Naive thymus-derived CD8-positive, alpha-beta T cell (primary cell): ENCODE measurements around the gene NR6A1. TPM values are rescaled to one million over a fixed set of nuclear protein-coding genes. Genes with fewer than 3 reads are reported as not detected.

Experiments used
- ATAC-seq, 2 donors: fragments of 150-1000 bp; cut with Tn5 transposase in 1 of 2; sonication (Bioruptor Pico), chemical (Tn5 transposase) in 1 of 2; 1 replicate in 1 of 2; 2 replicates in 1 of 2; pipeline ENCODE4 v1.10.0; 2021; ENCODE audit warnings: mild to moderate bottlenecking in 2 of 2, moderate library complexity in 2 of 2
- POLR2A ChIA-PET: fragments of 350-600 bp; sonication (Branson Sonifier 250); formaldehyde crosslinking; loops from one replicate; lab custom pipeline; 2021; ENCODE audit warnings: antibody characterized with exemption; lab: Charles Lee
- DNase-seq, 10 donors: peaks; one replicate each; pipeline versions ENCODE4 v3.0.0 to v3.0.0-alpha.2; 2020 to 2022
- H3K27ac Mint-ChIP-seq, 10 donors: one replicate each; pipeline ENCODE4 v1.8.0; 2020 to 2022; ENCODE audit warnings: mild to moderate bottlenecking in 10 of 10, mixed read lengths in 10 of 10, moderate library complexity in 4 of 10, inconsistent platforms in 1 of 10
- H3K27me3 Mint-ChIP-seq, 5 donors: one replicate each; pipeline ENCODE4 v1.8.0; 2021 to 2022; ENCODE audit warnings: mixed read lengths in 5 of 5
- H3K36me3 Mint-ChIP-seq, 3 donors: one replicate each; pipeline ENCODE4 v1.8.0; 2020 to 2022; ENCODE audit warnings: mixed read lengths in 3 of 3, mild to moderate bottlenecking in 2 of 3, inconsistent platforms in 1 of 3
- H3K4me1 Mint-ChIP-seq, 4 donors: one replicate each; pipeline ENCODE4 v1.8.0; 2021 to 2022; ENCODE audit warnings: mixed read lengths in 4 of 4
- H3K4me3 Mint-ChIP-seq, 10 donors: one replicate each; pipeline ENCODE4 v1.8.0; 2020 to 2022; ENCODE audit warnings: mild to moderate bottlenecking in 10 of 10, mixed read lengths in 10 of 10, moderate library complexity in 6 of 10, inconsistent platforms in 1 of 10
- H3K9me3 Mint-ChIP-seq, 9 donors: one replicate each; pipeline ENCODE4 v1.8.0; 2020 to 2022; ENCODE audit warnings: mixed read lengths in 9 of 9, mild to moderate bottlenecking in 3 of 9, inconsistent platforms in 1 of 9, moderate library complexity in 1 of 9
- polyA plus RNA-seq, 3 donors: library from polyadenylated mRNA; unstranded; fragments of 300-500 nt; fragmentation: Illumina TruSeq; gene quantifications; one replicate each; pipeline ENCODE4 v1.2.3, GENCODE V29; 2021
- total RNA-seq, 8 experiments: library from RNA in 2 of 8; stranded (reverse) in 2 of 8; gene quantifications; one replicate each; pipeline ENCODE4 v1.2.3 and lab custom pipeline; 2021 to 2026

NR6A1 gene
- total and polyA plus RNA-seq, 5 experiments from 2014 or later, result 0.05 TPM; not detected in 4

- Mint-ChIP-seq H3K4me3 (no peak overlapping the region), H3K4me1 (peaks cover 7 to 51% (median 27%) of the 10 kb centered on the region in 4 donors), H3K27me3 (peaks cover 0 to 4% (median 0%) of the 10 kb centered on the region in 5 donors), H3K9me3 (no peaks in the 10 kb centered on the region), H3K27ac (peak overlapping the region in 1 of 10 donors; percentile 35), H3K36me3 (no peaks in the 10 kb centered on the region)
- POLR2A ChIA-PET, result no interaction called here
- DNase-seq (no peak), ATAC-seq (no peak)
Observed at GRCh38 chr9:124662561-124662960, 108.5 kb downstream of the NR6A1 start.

- H3K27ac Mint-ChIP-seq, result peak overlapping the region in 3 of 10 donors; percentile 1 to 25 (median 15)
- H3K9me3 Mint-ChIP-seq, result no peaks in the 10 kb centered on the region
- peaks cover 7 to 54% (median 33%) of the 10 kb centered on the region in 4 donors for H3K4me1 Mint-ChIP-seq
- peaks cover 0 to 4% (median 0%) of the 10 kb centered on the region in 5 donors for H3K27me3 Mint-ChIP-seq
- no peak for ATAC-seq
- no peak for DNase-seq
- H3K36me3 Mint-ChIP-seq, result no peaks in the 10 kb centered on the region
- peak overlapping the region in 9 of 10 donors; percentile 29 to 79 (median 54) for H3K4me3 Mint-ChIP-seq
- POLR2A ChIA-PET, result no interaction called here
Observed at GRCh38 chr9:124661271-124661670, 109.8 kb downstream of the NR6A1 start.

DNA sequence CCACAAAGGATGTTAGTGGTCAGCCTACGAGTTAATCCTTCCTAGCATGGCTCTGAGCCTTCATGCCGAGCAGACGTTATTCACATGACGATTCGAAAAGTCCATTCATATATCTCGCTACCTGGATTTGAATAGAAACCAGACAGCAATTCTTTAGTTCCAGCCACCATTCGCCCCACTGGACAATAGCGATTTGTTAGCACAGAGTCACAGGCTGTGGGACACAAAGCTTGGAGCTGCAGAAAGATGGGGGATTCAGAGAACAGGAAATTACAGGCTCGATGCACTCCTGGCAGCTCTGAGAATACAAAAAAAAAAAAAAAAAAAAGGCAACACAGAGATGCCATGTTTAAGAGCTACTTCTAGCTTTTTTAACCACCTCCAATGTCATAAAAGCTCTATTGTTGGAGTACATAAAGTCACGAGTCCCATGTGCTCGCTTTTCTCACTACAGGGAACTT is 110.7 kb downstream of the NR6A1 start:
- ATAC-seq (no peak), DNase-seq (peak in 4 of 10 donors; percentile 1 to 24 (median 17))
- Mint-ChIP-seq H3K4me1 (peaks cover 7 to 52% (median 33%) of the 10 kb centered on the region in 4 donors), H3K27ac (peak overlapping the region; percentile 71 to 94 (median 84)), H3K4me3 (peak overlapping the region; percentile 89 to 99 (median 95)), H3K9me3 (no peaks in the 10 kb centered on the region), H3K27me3 (peaks cover 0 to 4% (median 0%) of the 10 kb centered on the region in 5 donors), H3K36me3 (no peaks in the 10 kb centered on the region)
- POLR2A ChIA-PET, result interaction anchor here (0.7 kb wide), 1 partner anchor 879 kb away, joined by 7 read pairs; no protein-coding TSS in a partner anchor

DNA sequence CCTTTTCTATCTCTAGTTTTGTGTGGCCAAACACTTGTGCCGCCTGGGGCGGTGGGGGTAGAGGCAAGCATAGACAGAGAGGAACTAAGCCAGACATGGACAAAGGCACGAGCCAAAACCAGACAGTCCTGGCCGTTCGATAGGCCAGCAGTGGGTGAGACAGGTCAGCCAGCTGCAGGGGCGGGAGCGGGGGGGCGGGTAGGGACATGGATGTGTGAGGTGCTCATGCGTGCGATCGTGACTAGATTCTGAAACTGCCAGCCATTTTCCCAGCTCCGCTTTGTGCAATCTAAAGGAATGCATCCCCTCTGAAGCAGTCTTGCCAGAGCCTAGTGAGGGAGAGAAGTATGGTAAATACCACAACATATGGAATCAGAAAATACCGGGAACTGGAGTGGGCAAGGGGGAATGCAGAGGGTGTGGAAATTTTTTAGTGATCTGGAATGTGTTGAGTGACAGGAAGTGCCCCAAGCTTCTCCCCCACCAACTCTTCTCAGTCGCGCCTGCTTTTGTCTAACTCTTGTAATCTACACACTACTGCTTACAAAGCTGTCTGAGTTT is 111.9 kb downstream of the NR6A1 start:
- Mint-ChIP-seq H3K27ac (peak overlapping the region; percentile 86 to 98 (median 94)), H3K4me1 (peaks cover 7 to 52% (median 33%) of the 10 kb centered on the region in 4 donors), H3K4me3 (peak overlapping the region; percentile 89 to 99 (median 95)), H3K36me3 (no peaks in the 10 kb centered on the region), H3K27me3 (peaks cover 0 to 4% (median 0%) of the 10 kb centered on the region in 5 donors), H3K9me3 (no peaks in the 10 kb centered on the region)
- ATAC-seq, result peak; percentile 39 to 58
- DNase-seq, result peak in 9 of 10 donors; percentile 1 to 63 (median 18)
- POLR2A ChIA-PET, result interaction anchor here (0.6 to 1.6 kb wide), 3 partner anchors 14 to 202 kb away, joined by 3 to 4 read pairs (median 4); no protein-coding TSS in a partner anchor

- Mint-ChIP-seq H3K27me3 (peaks cover 0 to 4% (median 0%) of the 10 kb centered on the region in 5 donors), H3K9me3 (no peaks in the 10 kb centered on the region), H3K4me1 (peaks cover 5 to 53% (median 33%) of the 10 kb centered on the region in 4 donors), H3K4me3 (peak overlapping the region; percentile 89 to 99 (median 95)), H3K36me3 (no peaks in the 10 kb centered on the region), H3K27ac (peak overlapping the region; percentile 86 to 98 (median 94))
- ATAC-seq (peak; percentile 88 to 90), DNase-seq (peak in 9 of 10 donors; percentile 26 to 64 (median 44))
- POLR2A ChIA-PET, result interaction anchor here (0.6 to 1.6 kb wide), 3 partner anchors 15 to 241 kb away, joined by 3 to 4 read pairs (median 3); no protein-coding TSS in a partner anchor
Observed at GRCh38 chr9:124658165-124659017, 112.7 kb downstream of the NR6A1 start.

- DNase-seq, result no peak
- Mint-ChIP-seq H3K4me1 (peaks cover 5 to 49% (median 33%) of the 10 kb centered on the region in 4 donors), H3K36me3 (no peaks in the 10 kb centered on the region), H3K9me3 (no peaks in the 10 kb centered on the region), H3K27me3 (peaks cover 0 to 3% (median 0%) of the 10 kb centered on the region in 5 donors), H3K27ac (peak overlapping the region in 8 of 10 donors; percentile 18 to 98 (median 94)), H3K4me3 (peak overlapping the region in 6 of 10 donors; percentile 89 to 97 (median 95))
- POLR2A ChIA-PET, result interaction anchor here (0.6 kb wide), 2 partner anchors 13 to 241 kb away, joined by 3 to 5 read pairs; no protein-coding TSS in a partner anchor
- ATAC-seq, result no peak
Observed at GRCh38 chr9:124657516-124657915, 113.6 kb downstream of the NR6A1 start.

- no peak for ATAC-seq
- Mint-ChIP-seq H3K27me3 (peaks cover 0 to 2% (median 0%) of the 10 kb centered on the region in 5 donors), H3K27ac (no peak overlapping the region), H3K4me3 (no peak overlapping the region), H3K9me3 (no peaks in the 10 kb centered on the region), H3K4me1 (peaks cover 5 to 28% (median 20%) of the 10 kb centered on the region in 4 donors), H3K36me3 (no peaks in the 10 kb centered on the region)
- DNase-seq, result no peak
- POLR2A ChIA-PET, result no interaction called here
Observed at GRCh38 chr9:124654431-124654830, 116.7 kb downstream of the NR6A1 start.

DNA sequence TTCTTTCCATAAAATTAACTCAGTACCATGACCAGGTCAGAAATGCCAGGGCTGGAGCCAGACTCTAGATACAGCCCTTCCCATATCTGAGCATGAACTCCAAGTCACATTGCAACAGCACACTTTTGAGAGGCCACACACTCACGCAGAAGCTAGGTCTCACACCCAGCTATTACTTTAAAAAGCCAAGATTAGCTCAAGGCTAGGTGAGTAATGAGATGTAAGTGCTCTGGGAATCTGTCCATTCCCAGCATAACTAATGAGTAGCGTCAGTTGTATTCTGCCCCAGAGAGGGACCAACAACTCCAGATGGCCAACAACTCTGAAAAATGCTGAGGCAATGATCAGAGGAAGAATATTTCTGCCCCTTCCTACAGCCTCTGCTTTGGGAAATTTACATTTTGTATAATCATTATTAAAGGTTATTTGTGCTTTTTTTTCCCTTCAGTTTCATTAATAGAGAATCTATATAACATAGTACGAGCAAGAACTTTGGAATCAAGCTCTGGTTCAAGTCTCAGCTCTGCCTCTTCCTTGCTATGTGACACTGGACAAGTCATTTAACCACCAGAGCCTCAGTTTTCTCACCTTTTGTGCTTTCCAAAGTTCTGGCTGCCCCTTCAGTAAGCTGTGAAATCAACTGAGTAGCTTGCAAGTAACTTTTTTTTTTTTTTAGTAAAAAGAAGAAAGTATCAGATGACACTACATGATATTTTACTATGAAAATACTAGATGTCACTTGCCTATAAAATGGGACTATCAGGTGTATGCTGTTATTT is 118.3 kb downstream of the NR6A1 start:
- Mint-ChIP-seq H3K27me3 (no peaks in the 10 kb centered on the region), H3K4me1 (peaks cover 0 to 12% (median 7%) of the 10 kb centered on the region in 4 donors), H3K4me3 (no peak overlapping the region), H3K27ac (no peak overlapping the region), H3K36me3 (no peaks in the 10 kb centered on the region), H3K9me3 (no peaks in the 10 kb centered on the region)
- POLR2A ChIA-PET, result no interaction called here
- DNase-seq (no peak), ATAC-seq (no peak)

DNA sequence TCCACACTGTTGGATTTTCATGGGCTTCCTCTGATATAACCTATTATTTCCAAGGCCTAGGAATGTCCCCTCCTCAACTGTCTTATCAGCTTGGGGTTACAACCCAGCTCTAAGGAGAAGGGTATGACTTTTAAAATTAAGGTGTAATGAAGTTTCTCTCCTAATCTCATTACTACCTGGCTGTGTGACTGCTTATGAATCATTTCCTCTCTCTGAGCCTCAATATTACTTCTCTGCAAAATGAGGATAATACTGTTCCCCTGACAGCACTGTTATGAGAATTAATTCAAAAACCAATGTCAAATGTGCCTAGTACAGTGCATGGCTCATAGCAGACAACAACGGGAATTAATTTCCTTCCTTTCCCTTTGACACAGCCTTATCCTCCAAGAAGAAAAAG is 118.9 kb downstream of the NR6A1 start:
- no peak for ATAC-seq
- Mint-ChIP-seq H3K27ac (no peak overlapping the region), H3K4me1 (peaks cover 0 to 8% (median 5%) of the 10 kb centered on the region in 4 donors), H3K4me3 (no peak overlapping the region), H3K27me3 (no peaks in the 10 kb centered on the region), H3K9me3 (no peaks in the 10 kb centered on the region), H3K36me3 (no peaks in the 10 kb centered on the region)
- POLR2A ChIA-PET, result no interaction called here
- DNase-seq, result no peak

DNA sequence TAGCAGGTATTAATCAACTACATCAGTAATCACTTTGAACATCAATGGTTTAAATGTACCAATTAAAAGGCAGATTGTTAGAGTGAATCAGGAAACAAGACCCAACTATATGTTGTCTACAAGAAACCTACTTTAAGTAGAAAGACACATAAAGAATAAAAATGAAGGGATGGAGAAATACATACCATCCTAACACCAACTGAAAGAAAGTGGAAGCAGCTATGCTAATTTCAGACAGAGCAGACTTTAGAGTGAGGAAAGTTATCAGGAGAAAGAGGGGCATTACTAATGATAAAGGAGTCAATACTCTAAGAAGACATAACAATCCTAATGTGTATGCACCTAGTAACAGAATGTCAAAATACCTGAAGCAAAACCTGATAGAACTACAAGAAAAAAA is 125.8 kb downstream of the NR6A1 start:
- Mint-ChIP-seq H3K4me3 (no peak overlapping the region), H3K36me3 (peaks cover 0 to 9% (median 6%) of the 10 kb centered on the region in 3 donors), H3K27ac (no peak overlapping the region), H3K27me3 (peaks cover 0 to 9% (median 0%) of the 10 kb centered on the region in 5 donors), H3K9me3 (peaks cover 0 to 13% (median 9%) of the 10 kb centered on the region in 9 donors), H3K4me1 (no peaks in the 10 kb centered on the region)
- DNase-seq (no peak), ATAC-seq (no peak)
- POLR2A ChIA-PET, result no interaction called here

DNA sequence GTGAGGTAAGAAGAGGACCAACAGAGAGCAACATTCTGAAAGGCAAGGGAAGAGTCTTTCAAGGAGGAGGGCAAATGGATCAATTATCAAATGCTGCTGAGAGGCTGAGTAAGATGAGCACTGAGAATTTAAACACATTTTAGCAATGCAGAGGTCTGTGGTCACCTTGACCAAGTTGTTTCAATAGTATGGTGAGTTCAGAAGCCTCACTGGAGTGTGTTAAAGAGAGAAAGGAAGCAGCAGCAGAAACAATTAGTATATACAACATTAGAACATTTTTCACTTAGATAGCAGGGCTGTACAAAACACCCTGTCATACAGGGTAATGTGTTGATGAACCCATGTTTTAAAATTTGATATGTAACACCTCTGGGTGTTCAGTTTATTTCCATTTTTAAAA is 131.5 kb downstream of the NR6A1 start:
- no peaks in the 10 kb centered on the region for H3K36me3 Mint-ChIP-seq
- no peak overlapping the region for H3K4me3 Mint-ChIP-seq
- H3K4me1 Mint-ChIP-seq, result no peaks in the 10 kb centered on the region
- ATAC-seq (no peak), DNase-seq (no peak)
- no peak overlapping the region for H3K27ac Mint-ChIP-seq
- peaks cover 0 to 2% (median under 1%) of the 10 kb centered on the region in 9 donors for H3K9me3 Mint-ChIP-seq
- peaks cover 0 to 13% (median 1%) of the 10 kb centered on the region in 5 donors for H3K27me3 Mint-ChIP-seq
- POLR2A ChIA-PET, result no interaction called here

DNA sequence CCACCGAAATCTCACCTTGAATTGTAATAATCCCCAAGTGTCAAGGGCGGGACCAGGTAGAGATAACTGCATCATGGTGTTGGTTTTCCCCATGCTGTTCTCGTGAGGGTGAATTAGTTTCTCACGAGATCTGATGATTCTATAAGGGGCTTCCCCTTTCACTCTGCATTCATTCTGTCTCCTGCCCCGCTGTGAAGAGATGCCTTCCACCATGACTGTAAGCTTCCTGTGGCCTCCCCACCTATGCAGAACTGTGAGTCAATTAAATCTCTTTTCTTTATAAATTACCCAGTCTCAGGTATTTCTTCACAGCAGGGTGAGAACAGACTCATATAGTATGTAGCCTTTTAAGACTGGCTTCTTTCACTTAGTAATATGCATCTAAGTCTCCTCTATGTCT is 135.8 kb downstream of the NR6A1 start:
- no peak for ATAC-seq
- H3K9me3 Mint-ChIP-seq, result no peaks in the 10 kb centered on the region
- POLR2A ChIA-PET, result interaction anchor here (0.6 kb wide), 1 partner anchor 76 kb away, joined by 3 read pairs; no protein-coding TSS in a partner anchor
- peaks cover 0 to 6% (median 0%) of the 10 kb centered on the region in 4 donors for H3K4me1 Mint-ChIP-seq
- H3K27ac Mint-ChIP-seq, result no peak overlapping the region
- no peak for DNase-seq
- no peaks in the 10 kb centered on the region for H3K36me3 Mint-ChIP-seq
- peaks cover 0 to 10% (median 4%) of the 10 kb centered on the region in 5 donors for H3K27me3 Mint-ChIP-seq
- no peak overlapping the region for H3K4me3 Mint-ChIP-seq
